Transverse colon (tissue), 4 donors: ENCODE data around the gene FTSJ1. TPM values are rescaled to one million over a fixed set of nuclear protein-coding genes. Genes with fewer than 3 reads are reported as not detected.

ENCODE experiments used
- DNase-seq: peaks from one replicate; pipeline ENCODE4 v3.0.0-alpha.2; 2019
- H3K27ac ChIP-seq, 4 donors: fragments of 200-600 bp; sonication (generic); 2 replicates each; pipeline ENCODE4 v1.5.1; 2016 to 2018; ENCODE audit warnings: inconsistent platforms in 4 of 4
- H3K27me3 ChIP-seq: fragments of 200-600 bp; sonication (generic); 2 replicates; pipeline ENCODE4 v1.5.1; 2017; ENCODE audit warnings: inconsistent platforms
- H3K36me3 ChIP-seq, 4 donors: fragments of 200-600 bp; sonication (generic); 2 replicates each; pipeline ENCODE4 v1.5.1; 2017 to 2019; ENCODE audit warnings: inconsistent platforms in 4 of 4
- H3K4me1 ChIP-seq, 4 donors: fragments of 200-600 bp; sonication (generic); 2 replicates each; pipeline ENCODE4 v1.5.1; 2017 to 2020; ENCODE audit warnings: inconsistent platforms in 4 of 4
- H3K4me3 ChIP-seq, 4 donors: fragments of 200-600 bp; sonication (generic); 1 replicate in 1 of 4; 2 replicates in 3 of 4; pipeline versions ENCODE4 v1.5.1 to v1.6.1; 2017 to 2019; ENCODE audit warnings: inconsistent platforms in 4 of 4
- H3K9me3 ChIP-seq, 2 donors: fragments of 200-600 bp; sonication (generic); 2 replicates each; pipeline ENCODE4 v1.5.1; 2017 to 2019; ENCODE audit warnings: inconsistent platforms in 2 of 2
- CTCF ChIP-seq, 5 experiments: fragments of 200-600 bp in 3 of 5; fragments of 450-650 bp in 2 of 5; sonication (generic) in 3 of 5; IDR thresholded peaks; 1 replicate in 2 of 5; 2 replicates in 3 of 5; pipeline ENCODE4 v1.5.1; 2016 to 2017; ENCODE audit warnings: antibody characterized with exemption in 5 of 5, inconsistent platforms in 3 of 5, mild to moderate bottlenecking in 2 of 5, moderate library complexity in 1 of 5
- EP300 ChIP-seq: sonication (generic); formaldehyde crosslinking; IDR thresholded peaks from one replicate; pipeline ENCODE4 v1.6.1; 2017; ENCODE audit warnings: antibody characterized with exemption, low read depth
- POLR2A ChIP-seq: fragments of 450-650 bp; IDR thresholded peaks from one replicate; pipeline ENCODE4 v1.6.1; 2016; ENCODE audit warnings: antibody characterized with exemption, mild to moderate bottlenecking, moderate library complexity
- POLR2AphosphoS5 ChIP-seq, 3 donors: sonication (generic); formaldehyde crosslinking; IDR thresholded peaks; one replicate each; pipeline ENCODE4 v1.6.1; 2016; ENCODE audit warnings: antibody characterized with exemption in 3 of 3
- WGBS, 2 donors: methylation state at CpG; one replicate each; pipeline ENCODE4 v1.1.5; 2018; ENCODE audit warnings: low coverage in 1 of 2; 5-methylcytosine and 5-hydroxymethylcytosine counted together
- in situ Hi-C, 4 donors: fragments of 200-750 bp; cut with MboI; loops; one replicate each; pipeline versions ENCODE4 v1.15.0 to v1.15.1; 2017; ENCODE audit warnings: low sequenced_read_pairs in 3 of 4, low pct_ligation_motif_present in 1 of 4, low pct_unique_long_range_greater_than_20kb in 1 of 4
- intact Hi-C: fragments of 100-400 bp; cut with DNase I; formaldehyde crosslinking; loops from one replicate; pipeline ENCODE4 v1.15.1; 2023; ENCODE audit warnings: low total_unique reads
- total RNA-seq, 4 donors: library from RNA; depleted of rRNA; stranded (reverse); fragments of >200 nt; gene quantifications; one replicate each; pipeline ENCODE4 v1.1.0, GENCODE V29; 2016

Gene FTSJ1
- total RNA-seq, 4 donors from 2014 or later: 15.3 to 33.2 (median 31.1) TPM

DNA sequence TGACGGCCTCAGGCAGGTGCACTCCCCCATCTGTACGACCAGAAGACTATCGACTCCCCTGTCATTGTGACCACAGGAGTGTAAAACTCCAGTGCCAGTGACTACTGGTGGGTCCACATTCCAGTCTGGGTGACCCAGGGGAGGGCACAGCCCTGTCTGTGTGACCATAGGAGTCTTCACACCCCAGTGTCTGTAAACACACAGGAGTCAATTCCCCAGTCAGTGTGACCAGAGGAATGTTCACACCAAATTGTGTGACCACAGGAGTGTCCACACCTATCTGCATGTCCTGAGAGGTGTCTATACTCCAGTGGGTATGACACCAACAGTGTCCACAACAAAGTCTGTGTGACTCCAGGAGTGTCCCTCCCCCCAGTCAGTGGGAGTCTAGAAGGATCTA lies 12.0 kb downstream of the FTSJ1 start:
- no peaks in the 10 kb centered on the region for H3K36me3 ChIP-seq
- intact Hi-C loops: no loop called here
- H3K27me3 ChIP-seq: no peaks in the 10 kb centered on the region
- no peak for DNase-seq
- TF ChIP-seq POLR2AphosphoS5 (IDR thresholded peaks at IDR 0.05): no peak
- no peak for TF ChIP-seq EP300
- no peak for TF ChIP-seq CTCF (IDR thresholded peaks at IDR 0.05)
- no peak for TF ChIP-seq POLR2A
- no peaks in the 10 kb centered on the region for H3K4me1 ChIP-seq
- no peak overlapping the region for H3K4me3 ChIP-seq
- no peak overlapping the region for H3K27ac ChIP-seq
- WGBS, 2 donors: 81% methylated on average over 3 of the region's 3 CpGs; no CpG with 5 or more reads in 1 of the 2 donors
- H3K9me3 ChIP-seq: no peaks in the 10 kb centered on the region
- in situ Hi-C loops: loop anchor here in 2 of 4 donors (25.0 kb wide), 1 partner anchor 401 kb away; no protein-coding TSS in a partner anchor

- DNase-seq: no peak
- intact Hi-C loops (no loop called here), in situ Hi-C loops (loop anchor here in 2 of 4 donors (25.0 kb wide), 1 partner anchor 402 kb away; no protein-coding TSS in a partner anchor)
- 90% methylated on average over 9 of the region's 9 CpGs; no CpG with 5 or more reads in 1 of the 2 donors for WGBS, 2 donors
- TF ChIP-seq CTCF (IDR thresholded peaks at IDR 0.05) (no peak), EP300 (no peak), POLR2A (no peak), POLR2AphosphoS5 (IDR thresholded peaks at IDR 0.05) (no peak)
- H3K27me3 ChIP-seq: no peaks in the 10 kb centered on the region
- no peaks in the 10 kb centered on the region for H3K36me3 ChIP-seq
- H3K4me3 ChIP-seq: no peak overlapping the region
- H3K9me3 ChIP-seq: no peaks in the 10 kb centered on the region
- no peaks in the 10 kb centered on the region for H3K4me1 ChIP-seq
- no peak overlapping the region for H3K27ac ChIP-seq
These were observed 13.3 kb downstream of the FTSJ1 start for GRCh38 chrX:48489296-48489695.

GRCh38 chrX:48489892-48490291 lies 13.9 kb downstream of the FTSJ1 start:
- no peak overlapping the region for H3K27ac ChIP-seq
- intact Hi-C loops: loop anchor here (2.0 kb wide), 1 partner anchor 25 kb away; no protein-coding TSS in a partner anchor
- no peaks in the 10 kb centered on the region for H3K27me3 ChIP-seq
- H3K9me3 ChIP-seq: no peaks in the 10 kb centered on the region
- H3K4me1 ChIP-seq: no peaks in the 10 kb centered on the region
- WGBS, 2 donors: 93% methylated on average over 2 of the region's 2 CpGs; no CpG with 5 or more reads in 1 of the 2 donors
- no peak for TF ChIP-seq EP300
- no peak for TF ChIP-seq POLR2A
- no peak for TF ChIP-seq CTCF (IDR thresholded peaks at IDR 0.05)
- in situ Hi-C loops: loop anchor here in 2 of 4 donors (25.0 kb wide), 1 partner anchor 403 kb away; no protein-coding TSS in a partner anchor
- no peaks in the 10 kb centered on the region for H3K36me3 ChIP-seq
- no peak for DNase-seq
- H3K4me3 ChIP-seq: no peak overlapping the region

DNA sequence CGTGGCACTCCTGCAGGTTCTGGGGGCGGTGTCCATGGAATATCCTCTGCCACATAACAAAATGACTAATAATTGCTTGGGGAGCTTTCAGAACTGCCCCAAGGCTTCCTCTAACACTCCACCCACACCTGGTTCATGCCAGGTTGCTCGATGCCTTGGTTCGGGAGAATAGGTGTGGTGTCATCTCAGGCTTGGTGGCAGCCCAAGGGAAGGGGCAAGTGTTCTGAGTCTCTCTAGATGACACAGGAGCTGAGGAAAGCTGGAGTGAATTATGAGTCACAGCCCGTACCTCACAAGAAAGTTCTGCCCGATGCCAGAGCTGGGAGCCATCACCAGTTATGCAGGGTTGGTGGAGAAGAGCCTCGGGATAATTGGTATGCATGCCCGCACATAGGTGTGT lies 14.7 kb downstream of the FTSJ1 start:
- Histone ChIP-seq H3K27me3 (no peaks in the 10 kb centered on the region), H3K4me3 (no peak overlapping the region), H3K9me3 (no peaks in the 10 kb centered on the region), H3K27ac (no peak overlapping the region), H3K36me3 (no peaks in the 10 kb centered on the region), H3K4me1 (no peaks in the 10 kb centered on the region)
- intact Hi-C loops (loop anchor here (2.0 kb wide), 1 partner anchor 26 kb away; no protein-coding TSS in a partner anchor), in situ Hi-C loops (loop anchor here in 2 of 4 donors (25.0 kb wide), 1 partner anchor 403 kb away; no protein-coding TSS in a partner anchor)
- WGBS, 2 donors: 74% methylated on average over 8 of the region's 8 CpGs; no CpG with 5 or more reads in 1 of the 2 donors
- no peak for TF ChIP-seq EP300
- TF ChIP-seq POLR2A: no peak
- TF ChIP-seq POLR2AphosphoS5 (IDR thresholded peaks at IDR 0.05): no peak
- no peak for DNase-seq

DNA sequence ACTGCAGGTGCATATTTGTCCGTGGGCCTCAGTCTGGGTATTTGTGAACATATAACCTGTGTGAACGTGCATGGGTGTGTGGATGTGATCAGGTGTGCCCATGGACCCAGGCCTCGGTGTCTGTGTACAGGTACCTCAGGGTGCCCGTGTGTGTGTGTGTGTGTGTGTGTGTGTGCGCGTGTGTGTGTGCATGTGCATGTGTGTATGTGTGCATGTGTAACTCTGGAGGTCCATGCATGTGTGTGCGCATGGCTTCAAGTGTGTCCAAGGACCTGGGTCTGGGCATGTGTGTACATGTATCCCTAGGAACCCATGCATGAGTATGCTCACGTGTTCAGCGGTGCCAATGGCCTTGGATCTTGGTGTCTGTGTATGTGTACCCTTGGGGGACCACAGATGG lies 15.8 kb downstream of the FTSJ1 start:
- Histone ChIP-seq H3K36me3 (no peaks in the 10 kb centered on the region), H3K4me1 (no peaks in the 10 kb centered on the region), H3K27me3 (no peaks in the 10 kb centered on the region), H3K27ac (no peak overlapping the region), H3K4me3 (no peak overlapping the region), H3K9me3 (no peaks in the 10 kb centered on the region)
- WGBS, 2 donors: 89% methylated on average over 8 of the region's 9 CpGs; no CpG with 5 or more reads in 1 of the 2 donors
- no peak for TF ChIP-seq CTCF (IDR thresholded peaks at IDR 0.05)
- no peak for TF ChIP-seq EP300
- no peak for TF ChIP-seq POLR2AphosphoS5 (IDR thresholded peaks at IDR 0.05)
- TF ChIP-seq POLR2A: no peak
- in situ Hi-C loops: loop anchor here in 2 of 4 donors (25.0 kb wide), 1 partner anchor 405 kb away; no protein-coding TSS in a partner anchor
- DNase-seq: no peak
- intact Hi-C loops: loop anchor here (2.0 kb wide), 1 partner anchor 27 kb away; no protein-coding TSS in a partner anchor
